NCI-H748 (cell line): Measurements from ENCODE around the gene KRTAP4-3.
"Not testable (repeated sequence)": the region's sequence is repeated elsewhere in the genome, so short reads cannot be mapped to it uniquely, and the experiment has no call there.

Experiments
- DNase-seq: peaks from one replicate; lab custom pipeline; 2025; ENCODE audit not compliant: unreplicated experiment; lab: John Stamatoyannopoulos, UW

KRTAP4-3 gene

DNA sequence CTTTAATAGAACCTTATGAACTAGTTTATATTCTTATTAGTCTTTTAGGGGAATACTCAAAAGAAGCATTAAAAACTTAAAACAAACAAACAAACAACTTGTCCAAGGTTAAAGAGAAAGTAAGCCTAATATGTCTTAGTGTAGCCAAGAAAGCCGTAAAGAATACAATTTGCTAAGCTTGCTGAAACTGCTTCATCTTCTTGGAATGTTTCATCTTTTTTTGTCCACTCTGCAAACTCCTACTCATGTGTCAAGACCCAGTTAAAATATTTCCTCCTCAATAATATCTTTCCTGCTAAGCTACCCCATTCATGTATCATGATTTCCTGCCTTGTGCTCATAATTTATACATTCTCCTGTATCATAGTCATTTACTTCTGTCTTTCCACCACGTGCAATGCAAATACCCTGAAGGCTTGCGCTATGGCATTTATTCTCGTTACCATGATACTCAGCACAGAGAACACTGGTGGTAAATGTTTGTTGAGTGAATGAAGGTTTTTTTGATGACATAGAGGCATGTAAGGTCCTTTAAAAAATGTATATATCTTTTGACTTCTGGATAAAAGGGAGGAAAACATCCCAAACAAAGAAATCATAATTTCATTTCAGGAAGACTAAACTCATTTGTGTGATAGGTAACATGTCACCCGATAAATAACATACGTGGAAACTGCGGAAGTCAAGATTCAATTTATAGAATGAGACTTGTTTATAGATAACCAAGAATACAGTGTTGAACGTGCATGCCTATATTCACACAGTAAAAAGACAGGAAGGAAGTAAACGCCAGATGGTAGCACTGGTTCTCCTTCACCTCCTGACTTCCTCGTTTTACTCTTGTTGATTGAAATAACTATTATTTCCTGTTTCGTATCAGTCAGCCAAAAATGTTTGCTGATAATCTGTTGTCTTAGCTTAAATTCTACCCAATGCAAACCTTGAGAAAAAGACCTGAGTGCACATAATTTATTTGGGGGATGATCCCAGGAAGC lies 48.0 kb downstream of the KRTAP4-3 start:
- not testable (repeated sequence) for DNase-seq

DNA sequence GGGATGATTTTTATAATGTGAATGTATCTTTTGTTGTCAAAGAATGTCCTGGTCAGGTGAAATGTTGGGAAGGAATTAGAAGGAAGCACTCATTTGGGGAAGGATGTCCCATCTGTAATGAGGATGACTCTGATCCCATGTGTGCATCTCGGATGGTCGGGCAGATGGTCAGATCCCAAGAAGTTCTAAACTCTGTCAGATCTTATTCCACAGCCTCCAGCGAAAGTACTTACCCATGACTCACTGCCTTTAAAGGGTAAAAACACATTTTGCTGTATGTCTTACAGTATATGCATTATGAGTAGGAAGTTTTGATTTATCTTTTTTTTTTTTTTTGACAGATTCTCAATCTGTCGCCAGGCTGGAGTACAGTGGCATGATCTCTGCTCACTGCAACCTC lies 49.3 kb downstream of the KRTAP4-3 start:
- DNase-seq, result no peak

DNA sequence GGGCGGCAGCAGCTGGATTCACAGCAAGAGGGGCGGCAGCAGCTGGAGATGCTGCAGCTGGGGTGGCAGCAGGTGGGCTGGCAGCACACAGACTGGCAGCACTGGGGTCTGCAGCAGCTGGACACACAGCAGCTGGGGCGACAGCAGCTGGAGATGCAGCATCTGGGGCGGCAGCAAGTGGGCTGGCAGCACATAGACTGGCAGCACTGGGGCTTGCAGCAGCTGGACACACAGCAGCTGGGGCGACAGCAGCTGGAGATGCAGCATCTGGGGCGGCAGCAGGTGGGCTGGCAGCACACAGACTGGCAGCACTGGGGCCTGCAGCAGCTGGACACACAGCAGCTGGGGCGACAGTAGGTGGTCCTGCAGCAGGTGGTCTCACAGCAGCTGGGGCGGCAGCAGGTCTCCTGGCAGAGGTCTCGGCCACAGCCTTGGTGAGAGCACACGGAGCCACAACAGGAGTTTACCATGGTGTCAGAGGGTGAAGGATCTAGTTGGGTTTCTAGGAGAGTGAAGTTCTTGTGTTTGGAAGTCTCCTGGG lies 50.1 kb downstream of the KRTAP4-3 start, which contains the start of gene KRTAP4-11:
KRTAP4-11 (minus strand) TSS at position 528 of the 541 bp plus-strand sequence; CDS start at position 470, 58 bp downstream.
- DNase-seq, result not testable (repeated sequence)
